Prostate gland (tissue), 1 donor: ENCODE results near the gene SLC25A19.

ENCODE experiments used
- POLR2A ChIP-seq: fragments of 450-650 bp; IDR thresholded peaks from one replicate; pipeline ENCODE4 v1.6.1; 2016; ENCODE audit warnings: antibody characterized with exemption, mild to moderate bottlenecking
- POLR2AphosphoS5 ChIP-seq: sonication (generic); formaldehyde crosslinking; IDR thresholded peaks from one replicate; pipeline ENCODE4 v1.6.1; 2017; ENCODE audit warnings: antibody characterized with exemption

DNA sequence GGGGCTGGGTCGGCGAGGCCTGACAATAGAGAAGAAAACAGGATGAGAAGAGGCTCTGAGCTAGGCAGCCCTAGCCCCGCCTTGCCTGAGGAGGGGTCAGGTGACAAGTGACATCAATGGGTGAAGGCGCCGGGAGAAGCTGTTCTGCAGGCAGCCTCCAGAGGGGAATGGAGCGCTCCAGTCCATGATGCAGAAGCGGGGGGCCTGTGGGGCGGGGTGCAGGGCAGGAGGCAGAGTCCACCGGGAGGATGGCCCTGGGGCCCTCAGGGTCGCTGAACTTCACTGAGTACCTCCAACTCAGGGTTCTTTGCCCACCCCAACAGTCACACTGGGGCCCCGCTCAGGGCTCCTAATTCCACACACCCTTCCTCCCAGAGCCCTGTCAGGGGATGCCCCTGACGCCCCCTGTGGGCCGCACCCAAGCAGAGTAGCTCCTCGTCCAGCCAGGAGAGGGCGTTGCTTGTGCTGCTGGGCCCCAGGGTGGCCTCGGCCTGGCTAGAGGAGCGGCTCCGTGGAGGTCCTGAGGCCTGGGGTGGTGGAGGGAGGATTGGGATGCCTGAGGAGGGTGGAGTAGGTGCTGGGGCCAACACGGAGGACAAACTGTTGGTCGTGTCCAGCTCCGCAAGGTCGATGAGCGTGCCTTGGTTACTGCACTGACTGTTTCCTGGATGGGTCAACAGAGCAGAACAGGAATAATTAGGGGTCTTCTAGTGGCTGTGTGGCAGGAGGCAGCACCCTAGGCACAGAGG is 48.7 kb downstream of the SLC25A19 start:
- TF ChIP-seq POLR2A = no peak
- no peak for TF ChIP-seq POLR2AphosphoS5
